H1 (cell line): ENCODE measurements around the gene ZNF644.

ENCODE experiments used
- CHD1 ChIP-seq: IDR thresholded peaks from 2 replicates; pipeline ENCODE4 v1.6.1; 2012; ENCODE audit warnings: low read depth, low read length, improper control_type of control experiment
- NRF1 ChIP-seq: IDR thresholded peaks from 2 replicates; pipeline ENCODE4 v1.6.1; 2011; ENCODE audit warnings: mild to moderate bottlenecking, low read depth, low read length, improper control_type of control experiment
- SP1 ChIP-seq: IDR thresholded peaks from 2 replicates; pipeline ENCODE4 v1.6.1; 2011; ENCODE audit warnings: low read depth, low read length
- SRF ChIP-seq: IDR thresholded peaks from 2 replicates; pipeline ENCODE4 v1.6.1; 2011; ENCODE audit warnings: mild to moderate bottlenecking, low read depth, low read length, moderate library complexity
- TAF7 ChIP-seq: optimal IDR thresholded peaks from 2 replicates; pipeline ENCODE3; 2011; ENCODE audit warnings: low read depth, mild to moderate bottlenecking, inconsistent platforms, low read length, moderate library complexity, borderline replicate concordance

DNA sequence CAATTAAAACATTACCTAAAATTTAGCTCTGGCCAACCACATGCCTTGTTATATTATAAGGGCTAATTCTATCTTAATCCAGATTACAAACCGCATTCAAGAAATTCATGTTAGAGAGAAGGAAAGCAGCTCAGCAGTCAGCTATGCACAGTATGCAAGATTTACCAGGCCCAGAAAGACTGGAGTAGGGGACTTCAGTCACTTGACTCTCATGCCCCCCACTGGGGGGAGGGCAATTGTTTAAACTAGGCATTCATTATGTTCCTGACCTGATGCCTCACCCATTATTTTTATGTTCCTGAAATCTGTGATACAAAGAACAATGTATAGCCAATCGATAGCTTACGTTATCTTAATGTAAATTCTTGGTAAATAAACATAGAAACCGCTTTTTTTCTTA is 96.9 kb downstream of the ZNF644 start:
- TF ChIP-seq CHD1, result no peak
- TF ChIP-seq SRF, result no peak
- no peak for TF ChIP-seq NRF1
- no peak for TF ChIP-seq SP1
- no peak for TF ChIP-seq TAF7
